ENCODE data around the gene VAPB. TPM values are rescaled to one million over a fixed set of nuclear protein-coding genes. Genes with fewer than 3 reads are reported as not detected.

Gene VAPB
- total and polyA plus RNA-seq, 2 of the 4 experiments (the other 2 are of a cell fraction), result 9.1 to 26.0 TPM

GRCh38 chr20:58360936-58361335 is 28.1 kb upstream of the VAPB start:
- dilution Hi-C loops (cut with HindIII; ENCODE audit: low sequenced_read_pairs, unreplicated experiment) (no loop called here), intact Hi-C loops (cut with micrococcal nuclease) (no loop called here), in situ Hi-C loops (cut with MboI; ENCODE audit: low sequenced_read_pairs) (no loop called here)
- no peak overlapping the region for H4K91ac ChIP-seq (ENCODE audit: insufficient read depth, low read depth, low read length)
- BruUV-seq (replicated peaks), result no TSS peak
- H3K36me3 ChIP-seq (ENCODE audit: control insufficient read depth, insufficient read depth, low read length), result peaks cover 17% of the 10 kb centered on the region
- no peak overlapping the region for H2AK5ac ChIP-seq (ENCODE audit: low read depth, low read length)
- no peak overlapping the region for H2BK120ac ChIP-seq (ENCODE audit: low read depth, low read length)
- ATAC-seq (ENCODE audit: low read depth), result no peak
- H3K27ac ChIP-seq (ENCODE audit: insufficient read depth, low read length), result no peak overlapping the region
- H3K14ac ChIP-seq (replicated peaks; ENCODE audit: low read depth, low read length), result no peak overlapping the region
- H3K9me3 ChIP-seq (ENCODE audit: control insufficient read depth, insufficient read depth, low read length), result no peaks in the 10 kb centered on the region
- no peaks in the 10 kb centered on the region for H3K27me3 ChIP-seq (ENCODE audit: control insufficient read depth, insufficient read depth, low read length)
- no peaks in the 10 kb centered on the region for H4K20me1 ChIP-seq (ENCODE audit: insufficient read depth, low read length)
- no peak for DNase-seq
- no peak overlapping the region for H2AK9ac ChIP-seq (replicated peaks; ENCODE audit: low read depth, low read length, poor library complexity)
- ChIA-PET CTCF (interaction anchor here (0.6 kb wide), 1 partner anchor 488 kb away, joined by 5 read pairs; no protein-coding TSS in a partner anchor), POLR2A (ENCODE audit: unreplicated experiment) (no interaction called here)
- no peak overlapping the region for H3K4ac ChIP-seq (ENCODE audit: low read depth, low read length)
- H4K8ac ChIP-seq (ENCODE audit: low read depth in 2 of 2, low read length in 2 of 2), result no peak overlapping the region
- H3K9ac ChIP-seq (ENCODE audit: low read depth, low read length), result no peak overlapping the region
- no peaks in the 10 kb centered on the region for H3K4me1 ChIP-seq (ENCODE audit: control insufficient read depth, insufficient read depth, low read length)
- no peak overlapping the region for H2AFZ ChIP-seq (replicated peaks; ENCODE audit: low read length, poor library complexity)
- H3K23ac ChIP-seq (ENCODE audit: low read depth, low read length), result no peak overlapping the region
- TF ChIP-seq RAD21 (IDR thresholded peaks at IDR 0.05; ENCODE audit: low read length) (no peak), POLR2A (IDR thresholded peaks at IDR 0.05; ENCODE audit: low read depth, low read length) (no peak), BHLHE40 (IDR thresholded peaks at IDR 0.05; ENCODE audit: low read depth, low read length) (no peak), CEBPB (IDR thresholded peaks at IDR 0.05; ENCODE audit: low read depth, low read length) (no peak), FOS (IDR thresholded peaks at IDR 0.05; ENCODE audit: low read depth, low read length) (no peak), CTCF (conservative IDR thresholded peaks at IDR 0.05; ENCODE audit: low read depth, low read length) (no peak), RFX5 (IDR thresholded peaks at IDR 0.05; ENCODE audit: low read depth, low read length) (no peak), MAFK (IDR thresholded peaks at IDR 0.05; ENCODE audit: low read depth, low read length) (no peak), SMC3 (IDR thresholded peaks at IDR 0.05; ENCODE audit: low read depth, low read length) (no peak), NFE2L2 (IDR thresholded peaks at IDR 0.05; ENCODE audit: low read depth, low read length) (no peak), RCOR1 (IDR thresholded peaks at IDR 0.05; ENCODE audit: insufficient replicate concordance, low read length) (no peak), USF2 (IDR thresholded peaks at IDR 0.05; ENCODE audit: low read depth, low read length) (no peak), ELK1 (IDR thresholded peaks at IDR 0.05; ENCODE audit: borderline replicate concordance, low read depth, low read length) (no peak), CHD1 (IDR thresholded peaks at IDR 0.05; ENCODE audit: low read depth, low read length) (no peak), MAZ (IDR thresholded peaks at IDR 0.05; ENCODE audit: borderline replicate concordance, low read depth, low read length) (no peak), MXI1 (IDR thresholded peaks at IDR 0.05; ENCODE audit: borderline replicate concordance, low read depth, low read length) (no peak)
- H2BK20ac ChIP-seq (ENCODE audit: low read depth, low read length), result no peak overlapping the region
- H3K56ac ChIP-seq (ENCODE audit: extremely low read depth, insufficient read depth, low read length), result no peak overlapping the region
- no peak overlapping the region for H2BK15ac ChIP-seq (ENCODE audit: low read depth, low read length)
- no peak overlapping the region for H3K4me2 ChIP-seq (ENCODE audit: low read depth, low read length)
- no peaks in the 10 kb centered on the region for H3K9me1 ChIP-seq (ENCODE audit: insufficient read depth, low read length)
- no peak overlapping the region for H4K5ac ChIP-seq (ENCODE audit: low read depth, low read length)
- H3K18ac ChIP-seq (ENCODE audit: low read depth, low read length), result no peak overlapping the region
- H2BK5ac ChIP-seq (ENCODE audit: low read depth, low read length, poor library complexity, severe bottlenecking), result no peak overlapping the region
- no peak overlapping the region for H3K4me3 ChIP-seq (ENCODE audit: insufficient read depth, low read depth, low read length)
- peaks cover 3 to 8% of the 10 kb centered on the region in 2 experiments; a peak in 3 of 4 replicates for H3K79me1 ChIP-seq (ENCODE audit: low read depth in 1 of 2, low read length in 2 of 2)

Measured in IMR-90 (cell line).